OCI-LY7 (cell line): ENCODE results near the gene KCNIP3.

Experiments used
- CTCF ChIP-seq: fragments of 200-600 bp; sonication (generic); conservative IDR thresholded peaks from 2 replicates; pipeline ENCODE4 v1.5.1; 2014; ENCODE audit warnings: mild to moderate bottlenecking, antibody characterized with exemption, low read length, moderate library complexity, mixed read lengths
- EZH2phosphoT487 ChIP-seq: fragments of 200-600 bp; sonication (generic); IDR thresholded peaks from 2 replicates; pipeline ENCODE4 v1.6.1; 2018; ENCODE audit warnings: low read depth, borderline replicate concordance, mild to moderate bottlenecking, mixed run types, antibody characterized with exemption, low read length, moderate library complexity, mixed read lengths

GRCh38 chr2:95310651-95311050 lies 13.5 kb downstream of the KCNIP3 start:
- TF ChIP-seq CTCF, result no peak
- no peak for TF ChIP-seq EZH2phosphoT487
